Subcutaneous adipose tissue (tissue), 4 donors: Measurements from ENCODE around the gene ZNF687. TPM values are rescaled to one million over a fixed set of nuclear protein-coding genes. Genes with fewer than 3 reads are reported as not detected.

Experiments used
- CTCF ChIP-seq: fragments of 450-650 bp; IDR thresholded peaks from one replicate; pipeline ENCODE4 v1.5.1; 2016; ENCODE audit warnings: low read depth, mild to moderate bottlenecking, control low read depth, antibody characterized with exemption, moderate library complexity
- small RNA-seq: library from RNA; depleted of rRNA; stranded (forward); fragments of <200 nt; gene quantifications from one replicate; pipeline ENCODE3, GENCODE V24; 2016
- total RNA-seq, 4 donors: library from RNA; depleted of rRNA; stranded (reverse); fragments of >200 nt; gene quantifications; one replicate each; pipeline ENCODE4 v1.1.0, GENCODE V29; 2016

ZNF687 gene
- total RNA-seq, 4 donors from 2014 or later: 7.8 to 19.8 (median 17.7) TPM

- TF ChIP-seq CTCF: no peak
These were observed 52.7 kb downstream of the ZNF687 start for GRCh38 chr1:151334822-151335221.

- no peak for TF ChIP-seq CTCF
These were observed 54.5 kb downstream of the ZNF687 start for GRCh38 chr1:151336556-151336955.

- no peak for TF ChIP-seq CTCF
These were observed 59.0 kb downstream of the ZNF687 start for GRCh38 chr1:151340870-151341754.

Small RNA genes within 50 kb of the gene (small RNA-seq; reads per million reads assigned to genes)
- not detected for gene RN7SL444P

Other genes starting within 250 kb of the ZNF687 start
- under 1 TPM in 3 of 4 donors, not detected in 1; 0.16 to 0.88 (median 0.34) TPM for gene BNIPL, start 245.7 kb upstream of the ZNF687 start, total RNA-seq
- 1 to 10 TPM; 4.4 to 7.9 (median 5.5) TPM for gene C1orf56, start 234.5 kb upstream of the ZNF687 start, total RNA-seq
- 10 to 100 TPM; 44.5 to 55.4 (median 47.7) TPM for gene CDC42SE1, start 222.7 kb upstream of the ZNF687 start, total RNA-seq
- gene MLLT11, start 221.9 kb upstream of the ZNF687 start, total RNA-seq: 1 to 10 TPM in 1 of 4 donors, under 1 TPM in 3; 0.19 to 1.5 (median 0.45) TPM
- 10 to 100 TPM; 16.5 to 23.5 (median 20.6) TPM for gene GABPB2, start 211.5 kb upstream of the ZNF687 start, total RNA-seq
- gene SEMA6C, start 135.7 kb upstream of the ZNF687 start, total RNA-seq: 10 to 100 TPM in 1 of 4 donors, 1 to 10 TPM in 3; 4.0 to 19.2 (median 5.3) TPM
- gene TNFAIP8L2, start 125.7 kb upstream of the ZNF687 start, total RNA-seq: 10 to 100 TPM in 2 of 4 donors, 1 to 10 TPM in 2; 5.7 to 30.9 (median 11.5) TPM
- 10 to 100 TPM; 10.1 to 15.0 (median 10.9) TPM for gene LYSMD1, start 116.4 kb upstream of the ZNF687 start, total RNA-seq
- gene SCNM1, start 116.2 kb upstream of the ZNF687 start, total RNA-seq: 10 to 100 TPM; 20.3 to 34.6 (median 25.8) TPM
- not detected for gene TMOD4, start 106.3 kb upstream of the ZNF687 start, total RNA-seq
- gene VPS72, start 92.1 kb upstream of the ZNF687 start, total RNA-seq: 10 to 100 TPM; 21.9 to 39.2 (median 26.5) TPM
- 10 to 100 TPM; 29.7 to 70.9 (median 46.6) TPM for gene PIP5K1A, start 83.7 kb upstream of the ZNF687 start, total RNA-seq
- 100 to 1,000 TPM; 113 to 200 (median 160) TPM for gene PSMD4, start 27.6 kb upstream of the ZNF687 start, total RNA-seq
- 10 to 100 TPM; 50.0 to 73.1 (median 56.0) TPM for gene PI4KB, start 45.1 kb downstream of the ZNF687 start, total RNA-seq
- 10 to 100 TPM; 20.2 to 27.5 (median 22.8) TPM for gene RFX5, start 65.0 kb downstream of the ZNF687 start, total RNA-seq
- gene SELENBP1, start 90.4 kb downstream of the ZNF687 start, total RNA-seq: 100 to 1,000 TPM in 1 of 4 donors, 10 to 100 TPM in 3; 32.6 to 100 (median 54.7) TPM
- gene PSMB4, start 117.3 kb downstream of the ZNF687 start, total RNA-seq: 100 to 1,000 TPM; 197 to 298 (median 246) TPM
- gene POGZ, start 177.2 kb downstream of the ZNF687 start, total RNA-seq: 10 to 100 TPM; 39.9 to 51.6 (median 47.3) TPM
- gene CGN, start 229.1 kb downstream of the ZNF687 start, total RNA-seq: under 1 TPM in 2 of 4 donors, not detected in 2; 0.44 to 0.98 TPM